NCI-H2081 treated with DMSO at 0.1 percent for 48 hours (cell line): Measurements from ENCODE around the gene PRKCH.

ENCODE experiments used
- DNase-seq: peaks from one replicate; lab custom pipeline; 2025; lab: John Stamatoyannopoulos, UW

Gene PRKCH

DNA sequence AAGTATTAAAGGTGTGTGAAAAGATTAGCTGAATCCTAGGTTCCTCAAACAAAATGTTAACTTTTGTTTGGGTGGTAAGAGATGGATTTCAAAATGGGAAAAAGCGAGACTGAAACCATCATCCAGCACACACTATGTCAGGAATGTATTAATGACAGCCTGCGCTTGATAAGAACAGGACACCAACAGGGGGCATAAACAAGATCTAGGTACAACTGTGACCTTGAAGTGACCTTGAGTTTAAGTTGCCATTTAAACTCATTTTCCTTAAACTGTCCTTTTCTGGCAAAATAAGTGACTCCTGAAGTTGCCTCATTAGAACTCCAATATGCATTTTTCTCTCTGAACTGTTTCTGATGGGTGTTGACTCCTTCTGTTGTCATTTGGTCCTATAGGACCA lies 17.1 kb downstream of the PRKCH start:
- DNase-seq, result no peak

- DNase-seq, result no peak
These were observed 20.2 kb downstream of the PRKCH start for GRCh38 chr14:61341275-61342206.

- DNase-seq, result no peak
These were observed 21.1 kb downstream of the PRKCH start for GRCh38 chr14:61342486-61342885.

DNA sequence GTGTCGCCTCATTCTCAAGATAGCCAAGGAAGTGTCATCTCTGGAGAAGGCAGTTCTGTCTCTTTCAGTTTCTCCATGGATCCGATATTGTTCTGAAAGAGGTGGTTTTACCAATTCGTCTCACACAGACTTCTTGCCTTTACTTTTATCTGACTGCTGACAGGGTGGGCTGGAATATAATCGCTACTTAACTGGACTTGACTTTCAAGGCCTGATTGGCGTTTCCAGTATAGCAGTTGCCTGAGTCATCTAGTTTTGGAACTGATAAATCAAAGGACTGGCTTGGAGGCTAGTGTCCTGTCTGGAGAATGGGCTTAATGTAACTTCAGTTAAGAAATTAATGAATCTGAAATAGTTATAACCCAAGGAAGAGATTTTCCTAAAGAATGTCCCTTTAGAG lies 21.6 kb downstream of the PRKCH start:
- no peak for DNase-seq

DNA sequence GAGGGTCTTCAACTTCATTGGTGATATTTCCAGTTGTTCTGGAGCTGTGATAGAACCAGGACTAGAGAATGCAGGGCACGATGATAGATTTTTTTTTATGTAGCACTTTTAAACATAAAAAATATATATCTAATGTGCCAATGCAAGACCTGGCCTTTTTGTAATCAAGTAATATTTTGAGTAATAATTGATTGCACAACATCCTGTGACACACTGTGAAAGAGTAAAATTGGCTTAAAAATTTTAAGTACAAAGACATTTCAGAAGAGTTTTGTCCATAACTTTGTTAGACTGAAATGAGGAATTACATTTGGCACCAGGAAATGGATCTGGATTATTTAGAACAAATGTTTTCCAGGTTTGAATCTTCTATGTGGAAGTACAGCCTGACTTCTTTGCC lies 22.1 kb downstream of the PRKCH start:
- DNase-seq, result no peak

- no peak for DNase-seq
These were observed 22.6 kb downstream of the PRKCH start for GRCh38 chr14:61343991-61344405.

DNA sequence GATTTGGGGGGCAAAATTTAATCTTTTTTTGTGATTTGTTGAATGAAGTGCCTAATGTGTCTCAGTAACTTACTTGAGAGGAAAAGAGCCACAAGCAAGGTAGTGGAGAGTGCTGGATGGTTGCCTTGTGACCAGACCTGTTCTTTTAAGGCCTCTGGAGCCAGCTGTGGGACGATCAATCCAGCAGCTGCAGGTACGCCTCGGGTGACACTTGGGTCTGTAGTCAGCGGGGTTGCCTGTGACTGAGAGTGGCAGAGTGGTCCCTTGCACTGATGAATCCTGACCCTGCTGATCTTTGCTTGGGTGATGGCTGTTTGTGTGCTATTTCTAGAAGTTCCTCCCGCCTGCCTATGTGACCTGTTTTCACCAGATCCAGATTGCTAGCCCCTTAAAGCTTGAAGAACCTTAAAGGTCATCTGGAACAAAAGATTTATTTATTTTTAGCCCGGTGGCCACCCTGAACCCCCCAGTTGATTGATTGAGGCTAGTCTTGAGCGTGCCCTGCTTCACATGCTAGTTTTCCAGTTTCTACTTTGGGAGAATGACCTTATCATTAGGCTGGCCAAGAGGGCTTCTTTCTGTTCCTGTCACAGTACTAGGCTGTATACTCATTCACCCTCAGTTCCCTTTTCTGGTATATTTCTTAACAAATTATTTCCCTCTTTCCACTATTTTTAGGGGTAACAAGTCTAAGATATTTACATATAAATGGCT lies 23.2 kb downstream of the PRKCH start:
- DNase-seq, result no peak

DNA sequence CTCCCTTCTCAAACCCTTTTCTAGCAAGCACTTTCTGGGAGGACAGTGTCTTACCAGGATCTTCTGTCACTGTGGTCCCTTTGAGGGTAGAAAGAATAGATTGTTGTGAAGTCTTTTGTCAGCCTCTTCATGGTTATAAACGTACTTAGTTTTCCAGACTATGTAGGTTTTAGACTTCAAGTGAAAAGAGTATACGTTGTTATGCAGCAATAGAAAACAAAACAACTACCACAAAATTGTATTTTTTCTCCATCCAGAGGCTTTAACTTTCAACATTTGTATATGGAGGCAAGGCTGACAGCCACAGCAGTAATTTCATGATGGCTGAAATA lies 23.7 kb downstream of the PRKCH start:
- no peak for DNase-seq

- no peak for DNase-seq
These were observed 24.8 kb downstream of the PRKCH start for GRCh38 chr14:61346221-61346620.

DNA sequence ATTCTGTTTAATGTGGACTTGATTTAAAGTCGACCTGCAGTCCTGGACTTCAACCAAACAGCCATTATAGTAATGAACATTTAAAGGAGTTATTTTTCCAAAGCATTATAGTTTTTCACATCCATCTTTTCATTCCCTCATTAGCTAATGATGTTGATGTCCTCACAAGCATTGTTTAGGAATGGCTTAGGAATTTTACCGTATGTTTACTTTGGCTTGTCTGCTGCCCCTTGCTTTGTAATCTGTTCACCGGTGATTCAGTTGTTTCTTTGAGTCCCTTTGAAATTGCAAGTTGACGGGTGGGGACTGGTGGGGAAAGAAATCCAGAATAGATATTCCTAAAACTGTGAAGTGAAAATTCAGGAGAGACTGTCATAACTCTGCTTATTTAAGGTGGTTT lies 25.4 kb downstream of the PRKCH start:
- no peak for DNase-seq

GRCh38 chr14:61347826-61348443 lies 26.6 kb downstream of the PRKCH start:
- no peak for DNase-seq

GRCh38 chr14:61350427-61351270 lies 29.3 kb downstream of the PRKCH start:
- no peak for DNase-seq

GRCh38 chr14:61351477-61351876 lies 30.1 kb downstream of the PRKCH start:
- no peak for DNase-seq

DNA sequence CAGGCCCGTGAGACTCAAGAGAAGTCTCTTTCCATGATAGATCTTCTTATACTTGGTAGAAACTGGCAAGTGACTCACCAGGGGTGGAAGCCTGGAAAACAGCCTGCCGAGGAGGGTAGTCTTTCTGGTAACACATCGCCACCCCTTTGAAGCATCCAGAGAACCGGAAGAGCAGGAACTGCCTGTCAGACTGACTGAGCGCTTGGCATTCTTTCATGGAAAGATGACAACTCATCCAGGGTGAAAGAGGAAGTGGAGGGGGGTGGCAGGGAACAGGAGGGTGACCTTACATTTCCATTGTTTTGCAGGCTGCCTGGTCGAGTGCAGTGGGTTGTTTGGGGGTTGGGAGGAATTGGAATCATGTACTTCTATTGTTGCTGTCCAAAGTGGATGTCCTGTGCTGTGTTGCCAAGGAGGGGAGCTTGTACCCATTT lies 34.5 kb downstream of the PRKCH start:
- DNase-seq, result no peak

- no peak for DNase-seq
These were observed 35.7 kb downstream of the PRKCH start for GRCh38 chr14:61357123-61357522.

- DNase-seq, result no peak
These were observed 37.3 kb downstream of the PRKCH start for GRCh38 chr14:61358554-61359226.

GRCh38 chr14:61360796-61361525 lies 39.6 kb downstream of the PRKCH start:
- no peak for DNase-seq

DNA sequence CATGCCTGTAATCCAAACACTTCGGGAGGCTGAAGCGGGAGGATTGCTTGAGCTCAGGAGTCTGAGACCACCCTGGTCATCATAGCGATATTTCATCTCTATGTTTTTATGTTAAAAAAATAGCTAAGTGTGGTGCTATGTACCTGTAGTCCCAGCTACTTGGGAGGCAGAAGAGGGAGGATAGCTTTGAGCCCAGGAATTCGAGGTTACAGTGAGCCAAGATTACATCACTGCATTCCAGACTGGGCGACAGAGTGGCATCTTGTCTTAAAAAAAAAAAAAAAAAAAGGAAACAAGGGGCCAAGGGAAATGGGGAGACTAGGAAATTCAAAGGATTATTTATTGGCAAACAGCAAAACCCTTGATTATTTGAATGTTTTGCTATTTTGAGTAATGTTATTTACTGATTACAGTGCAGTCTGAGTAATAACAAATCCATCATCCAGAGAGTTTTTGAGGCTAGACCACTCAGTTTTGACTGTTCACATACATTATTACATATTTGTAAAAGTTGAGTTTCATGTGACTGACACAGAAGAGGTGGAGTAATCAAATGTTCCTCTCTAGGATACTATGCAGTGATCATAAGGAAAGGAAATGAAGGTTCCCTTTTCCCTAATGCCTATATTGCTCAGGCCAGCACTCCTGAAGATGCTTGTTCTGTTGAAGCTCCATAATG lies 40.8 kb downstream of the PRKCH start:
- DNase-seq, result no peak

DNA sequence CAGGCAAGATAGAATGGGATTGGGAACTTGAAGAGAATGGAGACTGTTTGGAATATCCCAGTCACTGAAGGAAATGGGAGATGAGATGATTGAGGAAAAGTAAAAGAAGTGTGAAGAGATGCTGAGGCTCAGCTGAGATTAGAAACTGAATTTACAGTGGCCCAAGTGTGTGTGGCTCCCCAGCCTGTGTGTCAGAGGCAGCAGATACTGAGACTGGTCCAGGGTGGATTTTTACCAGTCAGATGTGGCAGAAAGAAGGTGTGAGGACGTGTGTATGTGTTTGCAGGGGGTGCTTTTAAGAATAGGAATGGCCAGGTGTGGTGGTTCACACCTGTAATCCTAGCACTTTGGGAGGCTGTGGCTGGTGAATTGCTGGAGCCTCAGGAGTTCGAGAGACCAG lies 42.9 kb downstream of the PRKCH start:
- DNase-seq, result no peak

GRCh38 chr14:61365667-61366212 lies 44.4 kb downstream of the PRKCH start:
- DNase-seq, result no peak
